Measurements from ENCODE around the gene TSPAN2. TPM values are rescaled to one million over a fixed set of nuclear protein-coding genes. Genes with fewer than 3 reads are reported as not detected.

TSPAN2 gene
- total RNA-seq, 1 donor from 2014 or later = 7.8 TPM

- Histone ChIP-seq H3K4me3 (ENCODE audit: low read depth, low read length) (no peak overlapping the region), H3K27me3 (ENCODE audit: control insufficient read depth, insufficient read depth, low read length) (no peaks in the 10 kb centered on the region), H3K36me3 (ENCODE audit: control insufficient read depth, insufficient read depth, low read length) (no peaks in the 10 kb centered on the region)
- DNase-seq (ENCODE audit: low read depth) = no peak
- no peak for TF ChIP-seq CTCF (IDR thresholded peaks at IDR 0.05; ENCODE audit: insufficient read depth, low read length, poor library complexity, severe bottlenecking)
Measured at GRCh38 chr1:115064461-115064860, 24.8 kb downstream of the TSPAN2 start.

GRCh38 chr1:115063228-115063901 is 25.9 kb downstream of the TSPAN2 start:
- TF ChIP-seq CTCF (IDR thresholded peaks at IDR 0.05; ENCODE audit: insufficient read depth, low read length, poor library complexity, severe bottlenecking) = no peak
- Histone ChIP-seq H3K4me3 (ENCODE audit: low read depth, low read length) (no peak overlapping the region), H3K27me3 (ENCODE audit: control insufficient read depth, insufficient read depth, low read length) (no peaks in the 10 kb centered on the region), H3K36me3 (ENCODE audit: control insufficient read depth, insufficient read depth, low read length) (no peaks in the 10 kb centered on the region)
- DNase-seq (ENCODE audit: low read depth) = no peak

- H3K36me3 ChIP-seq (ENCODE audit: control insufficient read depth, insufficient read depth, low read length) = no peaks in the 10 kb centered on the region
- no peak for TF ChIP-seq CTCF (IDR thresholded peaks at IDR 0.05; ENCODE audit: insufficient read depth, low read length, poor library complexity, severe bottlenecking)
- H3K4me3 ChIP-seq (ENCODE audit: low read depth, low read length) = no peak overlapping the region
- H3K27me3 ChIP-seq (ENCODE audit: control insufficient read depth, insufficient read depth, low read length) = no peaks in the 10 kb centered on the region
- DNase-seq (ENCODE audit: low read depth) = no peak
Measured at GRCh38 chr1:115062542-115063004, 26.7 kb downstream of the TSPAN2 start.

- Histone ChIP-seq H3K36me3 (ENCODE audit: control insufficient read depth, insufficient read depth, low read length) (no peaks in the 10 kb centered on the region), H3K4me3 (ENCODE audit: low read depth, low read length) (no peak overlapping the region), H3K27me3 (ENCODE audit: control insufficient read depth, insufficient read depth, low read length) (no peaks in the 10 kb centered on the region)
- TF ChIP-seq CTCF (IDR thresholded peaks at IDR 0.05; ENCODE audit: insufficient read depth, low read length, poor library complexity, severe bottlenecking) = no peak
- DNase-seq (ENCODE audit: low read depth) = no peak
Measured at GRCh38 chr1:115060501-115060900, 28.8 kb downstream of the TSPAN2 start.

- no peak for DNase-seq (ENCODE audit: low read depth)
- Histone ChIP-seq H3K36me3 (ENCODE audit: control insufficient read depth, insufficient read depth, low read length) (no peaks in the 10 kb centered on the region), H3K27me3 (ENCODE audit: control insufficient read depth, insufficient read depth, low read length) (no peaks in the 10 kb centered on the region), H3K4me3 (ENCODE audit: low read depth, low read length) (no peak overlapping the region)
- no peak for TF ChIP-seq CTCF (IDR thresholded peaks at IDR 0.05; ENCODE audit: insufficient read depth, low read length, poor library complexity, severe bottlenecking)
Measured at GRCh38 chr1:115059316-115059715, 30.0 kb downstream of the TSPAN2 start.

All from kidney epithelial cell (primary cell).